GM19395 (cell line): Measurements from ENCODE around the gene NEBL.

Experiments used
- ATAC-seq: cut with Tn5 transposase; IDR thresholded peaks from one replicate; pipeline ENCODE4 v1.9.1; 2021; ENCODE audit warnings: mild to moderate bottlenecking, moderate library complexity; ENCODE audit not compliant: unreplicated experiment

NEBL gene

DNA sequence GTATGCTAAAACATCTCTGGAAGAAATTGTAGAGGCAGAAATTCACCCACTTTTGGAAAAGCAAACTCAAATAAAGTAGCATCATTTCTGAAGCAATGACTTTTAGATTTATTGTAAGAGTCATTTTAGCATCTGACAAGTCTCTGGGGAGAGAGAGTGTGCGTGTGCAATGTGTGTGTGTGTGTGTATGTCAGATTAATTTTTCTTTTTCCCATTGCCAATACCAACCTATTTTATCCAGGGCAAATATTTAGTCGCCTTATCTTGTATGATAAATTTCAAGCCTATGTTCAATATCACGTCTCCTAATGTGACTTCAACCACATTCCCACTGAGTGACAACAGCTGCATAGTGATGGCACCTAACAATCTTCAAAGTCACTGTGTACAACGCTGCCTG, 101.7 kb downstream of the NEBL start:
- no peak for ATAC-seq

DNA sequence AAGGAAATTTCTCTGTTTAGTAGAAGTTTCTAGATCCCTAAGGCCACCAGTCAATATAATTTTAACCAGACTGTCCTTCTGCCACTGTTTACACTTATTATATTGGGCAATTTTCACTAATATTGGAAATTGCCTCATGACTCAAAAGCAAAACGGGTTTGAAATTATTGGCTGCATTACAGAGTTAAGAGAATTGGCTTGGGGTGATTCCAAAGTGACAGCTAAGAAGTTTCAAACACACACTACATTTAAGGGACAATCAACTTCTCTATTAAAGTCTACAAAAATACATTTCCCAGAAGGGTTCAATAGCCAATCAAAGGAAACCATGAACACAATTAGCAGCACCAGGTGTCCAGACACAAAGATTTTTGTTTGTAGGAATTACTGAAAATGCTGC, 111.9 kb downstream of the NEBL start:
- ATAC-seq, result no peak

DNA sequence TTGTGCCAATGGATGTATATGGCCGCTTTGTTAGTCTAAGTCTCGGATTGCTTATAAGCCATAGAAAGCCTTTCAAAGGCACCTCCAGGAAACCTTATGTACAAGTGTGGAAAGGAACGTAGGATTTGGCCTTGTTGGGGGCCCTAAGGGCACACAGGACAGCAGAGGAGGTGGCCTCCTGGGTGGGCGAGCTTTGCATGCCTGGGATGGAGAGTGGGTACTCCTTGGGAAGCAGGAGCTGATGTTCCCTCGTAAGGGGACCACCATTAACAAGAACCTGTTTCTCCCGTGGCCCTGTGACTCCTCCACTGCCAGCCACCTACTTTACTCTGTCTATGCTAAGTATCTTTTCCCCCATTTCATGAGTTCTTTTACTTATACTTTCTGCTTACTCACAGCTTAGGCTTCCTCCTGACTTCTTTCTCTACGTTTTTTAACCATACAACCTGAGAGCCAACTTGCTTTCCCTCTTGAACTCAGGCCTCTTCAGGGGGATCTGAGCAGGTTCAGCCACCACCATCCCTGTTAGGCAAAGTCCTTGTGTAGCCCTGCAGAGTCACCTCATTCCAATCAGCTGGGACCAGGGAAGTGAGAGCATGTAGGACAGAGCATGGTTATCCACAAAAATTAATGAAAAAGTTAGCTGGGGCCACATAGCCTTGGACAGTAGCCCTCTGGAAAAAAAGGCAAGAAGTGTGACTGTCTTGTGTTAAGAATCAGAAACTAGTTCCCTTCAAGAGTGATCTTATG, 118.9 kb downstream of the NEBL start:
- no peak for ATAC-seq

DNA sequence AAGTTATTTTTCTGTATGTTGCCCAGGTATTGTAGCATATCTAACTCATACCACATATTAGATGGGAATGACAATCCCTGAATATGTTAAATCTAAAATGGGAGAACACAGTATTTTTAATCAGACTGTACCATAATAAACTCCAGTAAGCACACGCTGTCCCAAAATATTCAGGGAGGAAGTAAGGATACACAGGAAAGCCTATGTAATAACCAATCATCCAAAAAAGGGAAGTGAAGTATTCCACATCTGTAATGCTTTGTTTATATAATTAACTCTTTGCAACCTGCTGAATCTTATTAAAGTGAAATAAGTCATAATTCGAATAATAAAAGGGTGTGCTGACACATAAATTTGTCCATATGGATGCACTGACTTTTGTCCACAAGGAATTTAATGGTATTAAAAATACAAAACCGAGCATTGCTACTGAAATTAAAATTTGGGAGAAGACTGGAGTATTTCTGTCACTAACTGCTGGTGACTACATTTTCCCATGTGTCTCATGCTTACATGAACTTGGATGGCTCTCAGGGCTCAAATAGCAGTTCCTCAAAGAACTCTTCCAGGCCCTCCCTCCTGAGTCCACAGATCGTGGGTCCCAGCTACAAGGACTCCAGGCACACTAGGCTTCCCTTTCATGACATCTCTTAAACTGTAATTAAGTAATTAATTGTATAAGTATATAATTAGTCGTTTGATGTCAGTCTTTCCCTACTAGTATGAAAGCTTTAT, 120.6 kb downstream of the NEBL start:
- ATAC-seq, result no peak

DNA sequence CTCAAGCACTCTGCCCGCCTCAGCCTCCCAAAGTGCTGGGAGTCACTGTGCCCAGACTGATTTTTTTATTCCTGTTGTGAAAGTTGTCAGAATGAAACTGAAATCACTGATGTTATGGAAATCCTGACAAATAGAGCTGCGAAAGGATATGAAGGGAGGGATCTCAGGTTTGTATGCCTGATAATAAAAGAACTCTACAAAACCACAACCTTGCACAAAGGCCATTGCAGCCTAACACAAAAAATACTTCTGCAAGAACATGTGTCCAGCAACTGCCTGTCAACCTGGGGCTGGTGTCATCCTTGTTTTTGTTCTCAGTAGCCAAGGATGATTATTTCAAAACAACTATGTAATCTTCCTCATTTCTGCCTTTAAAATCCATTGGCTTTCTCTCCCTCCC, 126.1 kb downstream of the NEBL start:
- ATAC-seq, result no peak

DNA sequence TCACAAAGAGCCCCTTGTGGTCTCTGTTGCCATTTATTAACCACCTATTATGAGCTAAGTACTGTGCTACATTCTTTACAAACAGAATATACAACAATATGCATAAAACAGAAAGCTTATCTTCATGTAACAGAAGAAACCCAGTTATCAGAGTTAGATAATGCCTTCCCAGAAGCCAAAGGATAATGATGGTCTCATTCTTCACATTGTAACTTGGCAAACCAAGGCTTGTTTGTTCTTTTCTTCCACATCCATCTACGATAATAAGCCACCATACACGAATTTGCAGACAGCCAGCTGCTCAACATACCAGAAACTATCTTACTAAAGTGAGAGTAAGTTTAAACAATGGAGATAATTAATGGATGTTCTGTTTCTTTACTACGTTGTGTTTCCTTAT, 127.6 kb downstream of the NEBL start:
- ATAC-seq, result no peak

DNA sequence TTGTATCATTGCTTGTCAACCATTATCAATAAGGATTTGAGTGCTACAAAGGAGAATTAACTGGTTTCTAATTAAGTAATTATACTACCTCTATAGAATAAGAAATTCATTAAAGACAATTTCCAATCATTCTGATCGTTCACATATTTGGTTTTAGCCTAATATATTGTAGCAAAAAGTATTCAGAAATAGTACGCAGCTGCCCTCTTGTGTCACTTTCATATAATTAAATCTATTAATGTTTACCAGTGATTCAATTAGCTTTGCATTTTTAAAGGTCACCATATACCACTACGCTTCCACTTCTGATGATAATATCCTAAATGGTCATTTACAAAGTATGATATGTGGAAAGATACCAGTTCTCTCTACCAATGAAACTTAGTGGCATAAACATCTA, 128.3 kb downstream of the NEBL start:
- no peak for ATAC-seq

DNA sequence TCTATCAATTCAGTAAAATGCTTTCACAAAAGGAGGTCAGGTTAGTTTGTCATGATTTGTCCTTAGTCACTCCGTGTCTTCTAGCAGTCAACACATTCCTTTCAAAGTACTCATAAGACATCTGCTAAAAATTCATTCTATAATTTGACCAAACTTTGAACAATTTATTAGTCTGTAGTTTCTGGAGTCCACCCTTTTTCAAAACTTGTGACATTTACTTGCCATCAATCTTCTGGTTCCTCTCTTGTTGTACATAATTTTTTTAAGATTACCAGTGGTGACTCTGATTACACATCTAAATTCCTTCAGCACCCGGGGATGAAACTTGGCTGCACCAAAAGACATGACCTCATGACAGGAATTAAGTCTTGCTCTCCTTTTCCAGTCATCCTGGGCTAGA, 130.1 kb downstream of the NEBL start:
- no peak for ATAC-seq

DNA sequence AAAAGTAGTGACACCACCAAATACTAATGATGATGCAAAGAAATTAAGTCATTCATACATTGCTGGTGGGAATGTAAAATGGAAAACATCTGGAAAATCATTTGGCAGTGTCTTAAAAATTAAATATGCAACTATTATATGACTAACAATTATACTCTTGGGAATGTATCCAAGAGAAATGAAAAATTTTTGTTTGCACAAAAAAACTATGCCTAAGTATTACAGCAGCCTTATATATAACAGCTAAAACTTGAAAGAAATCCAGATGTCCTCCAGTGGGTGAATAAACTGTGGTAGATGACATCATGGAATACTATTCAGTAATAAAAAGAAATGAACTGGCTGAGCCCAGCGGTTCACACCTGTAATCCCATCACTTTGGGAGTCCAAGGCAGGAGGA, 132.0 kb downstream of the NEBL start:
- ATAC-seq, result no peak

DNA sequence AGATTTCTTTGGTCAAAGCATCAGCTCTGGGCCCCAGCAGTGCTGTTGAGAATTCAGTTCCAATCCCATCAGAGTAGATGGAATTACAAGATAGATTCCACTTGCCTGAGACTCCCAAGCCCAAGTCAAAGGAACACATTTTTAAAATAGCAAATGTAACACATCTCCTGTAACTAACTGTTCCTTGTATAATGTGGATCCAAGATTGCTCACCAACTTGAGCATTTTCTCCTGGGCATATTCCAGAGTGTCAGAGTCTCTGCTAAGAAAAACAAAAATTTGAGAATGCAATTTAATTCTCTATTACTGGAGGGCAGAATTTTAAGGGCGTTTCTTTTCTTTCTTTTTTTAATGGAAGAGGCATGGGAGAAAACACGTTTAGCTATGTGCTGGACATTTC, 136.7 kb downstream of the NEBL start:
- ATAC-seq, result no peak

DNA sequence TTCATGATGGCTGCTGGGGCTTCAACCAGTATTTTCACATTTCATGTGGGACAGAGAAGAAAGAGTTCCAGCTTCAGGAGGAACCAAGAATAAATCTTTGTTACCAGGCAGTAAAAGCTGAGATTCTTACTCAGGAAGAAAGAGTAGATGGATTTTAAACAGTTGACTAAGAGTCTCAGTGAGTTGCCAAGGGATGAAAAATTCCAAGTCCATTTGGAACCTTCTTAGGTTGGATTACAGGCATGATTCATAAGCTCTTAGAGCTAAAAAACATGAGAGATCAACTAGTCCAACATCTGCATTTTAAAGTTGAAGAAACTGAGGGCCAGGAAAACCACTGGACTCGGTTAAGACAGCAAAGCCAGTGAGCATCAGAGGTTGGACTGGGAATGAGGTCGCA, 148.6 kb downstream of the NEBL start:
- ATAC-seq, result no peak

DNA sequence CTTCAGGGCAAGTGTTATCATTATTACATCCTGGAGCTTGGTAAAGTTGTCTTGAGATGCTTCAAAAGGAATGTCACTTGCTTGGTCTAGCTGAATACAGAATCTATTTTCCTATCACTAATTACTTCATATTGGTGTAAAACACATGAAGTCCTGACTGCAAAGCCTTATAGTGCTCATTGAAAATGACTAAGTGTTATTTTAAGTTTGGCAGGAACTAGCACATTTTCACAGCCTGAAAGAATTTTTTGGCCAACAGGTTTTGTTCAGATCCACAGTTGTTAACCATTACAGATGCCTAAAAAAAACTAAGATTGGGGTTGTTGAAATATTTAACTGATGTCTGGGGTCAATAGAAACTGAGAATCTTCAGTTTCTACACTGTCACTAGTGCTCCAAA, 149.3 kb downstream of the NEBL start:
- no peak for ATAC-seq

DNA sequence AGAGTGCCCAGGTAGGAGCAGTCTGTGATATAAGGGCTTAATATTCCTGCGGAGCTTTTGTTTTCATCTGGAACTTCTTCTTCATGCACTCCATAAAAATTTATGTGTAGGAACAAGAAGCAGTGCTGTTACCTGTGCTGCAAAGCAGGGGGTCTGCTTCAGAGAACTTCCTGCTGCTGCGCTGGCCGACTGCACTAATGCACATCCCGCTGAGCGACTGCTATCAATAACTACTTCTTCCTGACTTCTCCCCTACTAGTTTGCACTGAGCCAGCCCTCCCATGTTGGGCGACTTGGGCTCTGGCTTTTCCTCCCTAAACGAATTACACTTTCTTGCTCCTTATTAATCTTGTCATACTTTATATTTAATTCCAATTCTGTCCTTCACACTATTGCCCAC, 150.3 kb downstream of the NEBL start:
- ATAC-seq, result no peak

DNA sequence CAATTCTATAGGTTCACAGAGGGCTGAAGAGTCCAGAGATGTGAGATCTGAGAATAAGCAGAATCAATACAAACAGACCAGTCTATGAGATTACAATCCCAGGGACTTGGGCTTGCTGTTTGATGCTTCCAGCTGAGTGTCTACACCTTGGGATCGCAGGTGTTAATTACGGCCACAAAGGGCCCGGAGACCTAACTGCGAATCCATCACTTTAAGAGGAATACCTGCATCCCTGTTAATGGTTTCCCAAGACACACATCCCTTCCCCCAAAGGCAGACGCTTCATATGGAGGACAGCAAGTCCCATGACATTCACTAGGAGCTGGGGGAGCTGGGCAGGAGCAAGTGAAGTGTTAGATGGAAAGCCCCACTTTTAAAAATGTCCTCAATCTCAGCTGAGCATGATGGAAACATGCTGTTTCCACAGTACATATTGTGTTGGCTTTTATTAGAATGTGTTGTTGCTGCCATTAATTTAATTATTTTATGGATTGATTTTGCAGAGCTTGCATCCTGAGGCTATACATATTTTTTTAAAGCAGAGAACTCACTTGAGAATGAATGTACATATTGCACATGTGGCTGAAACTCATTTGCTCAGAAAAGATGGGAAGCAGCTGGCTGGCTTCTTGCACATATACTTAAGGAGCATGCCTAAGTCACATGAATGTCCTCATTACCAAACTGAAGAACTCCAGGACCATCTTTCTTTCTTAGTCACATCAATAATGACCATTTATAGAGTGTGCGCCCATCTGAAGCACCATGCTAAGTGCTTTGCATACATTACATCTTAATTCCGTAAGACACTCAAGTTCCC, 151.3 kb downstream of the NEBL start:
- no peak for ATAC-seq

DNA sequence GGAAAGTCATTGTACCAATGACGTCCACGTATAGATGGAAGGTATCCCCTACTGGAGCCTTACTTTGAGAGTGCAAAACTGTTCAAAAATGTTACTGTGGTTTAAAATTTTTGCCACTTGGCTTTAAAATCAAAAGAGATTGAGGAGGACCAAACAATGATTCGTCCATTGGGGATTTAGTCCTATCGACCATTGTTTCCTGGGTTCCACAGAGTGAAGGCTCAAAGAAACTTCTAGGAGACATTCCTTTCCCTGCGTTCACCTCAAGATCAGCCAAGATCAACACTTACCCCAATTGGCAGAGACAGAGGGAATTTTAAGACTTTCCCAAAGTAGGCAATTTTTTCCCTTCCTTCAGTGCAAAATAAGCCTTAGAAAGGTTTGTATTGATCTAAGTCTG, 152.3 kb downstream of the NEBL start:
- ATAC-seq, result no peak

DNA sequence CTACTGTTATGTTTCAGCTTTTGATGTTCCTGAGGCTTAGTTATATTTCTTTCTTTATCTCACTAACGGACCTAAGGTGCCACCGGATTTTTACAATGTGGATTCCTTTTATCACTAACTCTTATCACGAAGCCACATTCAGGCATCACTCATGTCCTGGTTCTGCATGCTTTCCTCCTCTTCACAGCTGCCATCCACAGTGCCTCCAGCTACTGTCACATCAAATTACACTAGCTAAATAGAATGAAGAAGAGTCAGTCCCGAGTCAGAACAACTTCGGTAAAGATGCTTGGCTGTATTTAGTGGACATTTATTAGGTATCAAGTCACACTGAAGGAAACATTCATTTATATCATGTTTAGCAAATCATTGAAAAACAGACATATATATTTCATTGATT, 153.2 kb downstream of the NEBL start:
- ATAC-seq, result no peak

DNA sequence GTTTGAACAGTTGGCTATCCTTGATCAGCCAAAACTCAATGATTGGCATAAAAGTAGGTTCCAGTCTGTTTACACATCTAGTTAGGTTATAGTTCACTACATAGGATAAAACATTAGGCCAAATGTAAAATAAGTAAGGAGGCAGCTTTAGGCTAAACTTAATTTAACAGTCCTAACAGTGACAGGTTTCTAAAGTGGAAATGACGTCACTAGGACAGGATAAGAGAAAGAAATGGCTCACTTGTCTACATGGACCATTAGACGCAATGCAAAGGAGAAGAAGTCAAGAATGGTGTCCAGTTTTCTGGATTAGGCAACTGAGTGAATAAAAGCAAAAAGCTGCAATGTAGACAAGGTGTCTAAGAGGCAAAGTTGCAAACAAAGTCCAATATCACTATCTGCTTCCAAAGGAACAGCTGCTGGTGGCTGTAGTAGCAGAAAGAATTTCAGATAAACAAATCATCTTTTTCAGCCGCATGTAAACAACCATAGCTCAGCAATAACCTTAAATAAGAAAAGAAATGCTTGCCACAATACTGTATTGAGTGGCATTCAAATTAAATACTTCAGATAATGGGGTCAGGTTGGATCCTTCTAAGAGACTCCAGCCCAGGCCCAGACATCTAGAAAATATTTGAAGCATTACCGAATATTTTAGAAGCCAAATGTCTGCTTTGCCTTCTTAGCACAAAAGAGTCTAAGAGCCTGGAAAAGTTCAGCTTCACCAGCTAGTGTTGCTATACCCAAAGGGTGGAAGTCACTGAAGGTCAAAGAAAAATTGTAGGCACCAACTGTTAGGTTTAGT, 154.2 kb downstream of the NEBL start:
- ATAC-seq, result no peak

DNA sequence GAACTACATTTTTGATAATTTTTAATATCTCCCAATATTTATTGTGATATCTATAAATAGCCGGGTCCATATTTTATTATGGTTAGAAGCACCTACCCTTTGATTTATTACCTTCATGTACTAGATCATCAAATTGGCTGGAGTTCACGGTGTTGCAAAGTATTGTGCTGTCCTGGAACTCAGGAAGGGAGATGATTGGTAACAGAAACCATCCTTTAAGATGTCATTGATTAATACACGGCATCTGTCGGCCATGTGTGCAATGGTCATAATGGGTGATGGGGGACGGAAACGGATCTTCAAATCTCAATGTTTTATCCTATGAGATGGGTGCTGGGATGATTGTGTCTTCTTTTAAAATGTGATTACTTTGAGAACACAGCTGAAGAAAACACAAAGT, 157.0 kb downstream of the NEBL start:
- ATAC-seq, result no peak

DNA sequence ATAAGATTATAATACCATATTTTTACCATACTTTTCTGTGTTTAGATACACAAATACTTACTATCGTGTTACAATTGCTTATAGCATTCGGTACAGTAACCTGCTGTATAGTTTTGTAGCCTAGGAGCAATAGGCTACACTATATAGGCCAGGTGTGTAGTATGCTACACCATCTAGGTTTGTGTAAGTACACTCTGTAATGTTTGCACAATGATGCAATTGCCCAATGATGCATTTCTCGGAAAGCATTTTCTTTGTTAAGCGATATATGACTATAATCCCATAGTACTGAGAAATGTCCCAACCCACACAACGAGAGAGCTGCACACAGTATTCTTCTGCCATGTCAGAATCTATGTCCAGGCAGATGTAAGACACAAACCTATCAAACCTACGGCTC, 160.0 kb downstream of the NEBL start:
- no peak for ATAC-seq
